IMR-90 (cell line): ENCODE data around the gene PTPRG. TPM values are rescaled to one million over a fixed set of nuclear protein-coding genes. Genes with fewer than 3 reads are reported as not detected.

Experiments
- ATAC-seq: fragments of 200-7000 bp; cut with Tn5 transposase; 2 replicates; pipeline ENCODE4 v1.9.1; 2020; ENCODE audit warnings: low read depth, mild to moderate bottlenecking, moderate library complexity
- BruUV-seq: library from RNA; stranded (reverse); fragments of 400-500 nt; replicated peaks from 2 replicates; lab custom pipeline; 2021; lab: Mats Ljungman, UMichigan
- CTCF ChIA-PET: fragments of 300-600 bp; formaldehyde crosslinking; extraction: SDS; loops from one replicate; lab custom pipeline; 2021; ENCODE audit warnings: antibody characterized with exemption; lab: Yijun Ruan, JAX
- POLR2A ChIA-PET: fragments of 300-600 bp; sonication (Branson Sonifier 250); formaldehyde crosslinking; loops from one replicate; lab custom pipeline; 2022; ENCODE audit warnings: antibody characterized with exemption; ENCODE audit not compliant: unreplicated experiment; lab: Charles Lee
- DNase-seq: peaks from one replicate; pipeline ENCODE4 v3.0.0; 2013
- H2AFZ ChIP-seq: replicated peaks from 2 replicates; pipeline ENCODE3; 2013; ENCODE audit warnings: low read length, mild to moderate bottlenecking; ENCODE audit not compliant: poor library complexity
- H2AK5ac ChIP-seq: 2 replicates; pipeline ENCODE4 v1.6.1; 2013; ENCODE audit warnings: low read depth, low read length, inconsistent platforms
- H2AK9ac ChIP-seq: replicated peaks from 2 replicates; pipeline ENCODE3; 2013; ENCODE audit warnings: mild to moderate bottlenecking, low read depth, low read length, moderate library complexity; ENCODE audit not compliant: poor library complexity
- H2BK120ac ChIP-seq: 2 replicates; pipeline ENCODE4 v1.6.1; 2013; ENCODE audit warnings: low read depth, low read length, inconsistent platforms
- H2BK15ac ChIP-seq: 3 replicates; pipeline ENCODE4 v1.6.1; 2013; ENCODE audit warnings: low read depth, low read length, inconsistent platforms
- H2BK20ac ChIP-seq: 2 replicates; pipeline ENCODE4 v1.6.1; 2013; ENCODE audit warnings: low read depth, mild to moderate bottlenecking, inconsistent platforms, low read length, moderate library complexity
- H2BK5ac ChIP-seq: 2 replicates; pipeline ENCODE4 v1.6.1; 2013; ENCODE audit warnings: mild to moderate bottlenecking, low read depth, low read length, inconsistent platforms; ENCODE audit not compliant: poor library complexity, severe bottlenecking
- H3K14ac ChIP-seq: replicated peaks from 2 replicates; pipeline ENCODE4 v1.6.1; 2013; ENCODE audit warnings: low read depth, low read length, inconsistent platforms
- H3K18ac ChIP-seq: 2 replicates; pipeline ENCODE4 v1.6.1; 2013; ENCODE audit warnings: low read depth, low read length, control low read depth
- H3K23ac ChIP-seq: 2 replicates; pipeline ENCODE4 v1.6.1; 2013; ENCODE audit warnings: low read depth, low read length, inconsistent platforms
- H3K27ac ChIP-seq: 2 replicates; pipeline ENCODE4 v1.5.1; 2013; ENCODE audit warnings: mild to moderate bottlenecking, control low read depth, low read length; ENCODE audit not compliant: insufficient read depth
- H3K27me3 ChIP-seq: 2 replicates; pipeline ENCODE4 v1.6.1; 2013; ENCODE audit warnings: low read length; ENCODE audit not compliant: control insufficient read depth, insufficient read depth
- H3K36me3 ChIP-seq: 2 replicates; pipeline ENCODE4 v1.6.1; 2013; ENCODE audit warnings: low read length, mixed read lengths; ENCODE audit not compliant: control insufficient read depth, insufficient read depth
- H3K4ac ChIP-seq: 2 replicates; pipeline ENCODE4 v1.6.1; 2013; ENCODE audit warnings: low read depth, low read length, inconsistent platforms
- H3K4me1 ChIP-seq: 2 replicates; pipeline ENCODE4 v1.6.1; 2013; ENCODE audit warnings: low read length, mixed read lengths; ENCODE audit not compliant: control insufficient read depth, insufficient read depth
- H3K4me2 ChIP-seq: 2 replicates; pipeline ENCODE4 v1.6.1; 2013; ENCODE audit warnings: low read depth, mild to moderate bottlenecking, control low read depth, low read length, moderate library complexity
- H3K4me3 ChIP-seq: 2 replicates; pipeline ENCODE4 v1.5.1; 2013; ENCODE audit warnings: low read depth, mild to moderate bottlenecking, control low read depth, low read length, moderate library complexity; ENCODE audit not compliant: insufficient read depth
- H3K56ac ChIP-seq: 2 replicates; pipeline ENCODE4 v1.6.1; 2013; ENCODE audit warnings: low read length, inconsistent platforms; ENCODE audit not compliant: insufficient read depth; ENCODE audit errors: extremely low read depth
- H3K79me1 ChIP-seq, 2 experiments: 2 replicates each; pipeline ENCODE4 v1.6.1; 2013; ENCODE audit warnings: low read length in 2 of 2, inconsistent platforms in 1 of 2, low read depth in 1 of 2
- H3K9ac ChIP-seq: 2 replicates; pipeline ENCODE4 v1.6.1; 2013; ENCODE audit warnings: low read depth, low read length, control low read depth
- H3K9me1 ChIP-seq: 2 replicates; pipeline ENCODE4 v1.6.1; 2013; ENCODE audit warnings: low read length, inconsistent platforms; ENCODE audit not compliant: insufficient read depth
- H3K9me3 ChIP-seq: 2 replicates; pipeline ENCODE4 v1.6.1; 2013; ENCODE audit warnings: low read length; ENCODE audit not compliant: control insufficient read depth, insufficient read depth
- H4K20me1 ChIP-seq: 2 replicates; pipeline ENCODE4 v1.6.1; 2013; ENCODE audit warnings: low read length, inconsistent platforms; ENCODE audit not compliant: insufficient read depth
- H4K5ac ChIP-seq: 2 replicates; pipeline ENCODE4 v1.6.1; 2013; ENCODE audit warnings: mild to moderate bottlenecking, low read depth, low read length, control low read depth
- H4K8ac ChIP-seq, 2 experiments: 2 replicates each; pipeline ENCODE4 v1.6.1; 2013; ENCODE audit warnings: low read depth in 2 of 2, low read length in 2 of 2, control low read depth in 1 of 2, inconsistent platforms in 1 of 2
- H4K91ac ChIP-seq: 2 replicates; pipeline ENCODE4 v1.6.1; 2013; ENCODE audit warnings: low read depth, low read length, inconsistent platforms; ENCODE audit not compliant: insufficient read depth
- CEBPB ChIP-seq: IDR thresholded peaks from 2 replicates; pipeline ENCODE4 v1.6.1; 2012; ENCODE audit warnings: low read depth, low read length, improper control_type of control experiment
- MAFK ChIP-seq: IDR thresholded peaks from 2 replicates; pipeline ENCODE4 v1.6.1; 2012; ENCODE audit warnings: low read depth, low read length, improper control_type of control experiment
- RAD21 ChIP-seq: IDR thresholded peaks from 2 replicates; pipeline ENCODE4 v1.6.1; 2012; ENCODE audit warnings: low read length, improper control_type of control experiment
- RCOR1 ChIP-seq: IDR thresholded peaks from 2 replicates; pipeline ENCODE4 v1.6.1; 2012; ENCODE audit warnings: mild to moderate bottlenecking, low read length, improper control_type of control experiment; ENCODE audit not compliant: insufficient replicate concordance
- RFX5 ChIP-seq: IDR thresholded peaks from 2 replicates; pipeline ENCODE4 v1.8.0; 2012; ENCODE audit warnings: low read depth, mild to moderate bottlenecking, low read length, moderate library complexity
- WGBS, 2 experiments: methylation state at CpG; one replicate each; pipeline versions ENCODE4 v1.1.5 to v1.1.7; 2013; ENCODE audit warnings: missing lambda C conversion rate in 2 of 2; ENCODE audit not compliant: insufficient read length in 1 of 2; ENCODE audit errors: extremely low coverage in 2 of 2; 5-methylcytosine and 5-hydroxymethylcytosine counted together
- dilution Hi-C: fragments of 300-500 bp; cut with HindIII; formaldehyde crosslinking; loops from one replicate; pipeline ENCODE4 v1.14.3; 2018; ENCODE audit warnings: low sequenced_read_pairs; ENCODE audit not compliant: unreplicated experiment
- in situ Hi-C: fragments of 300-500 bp; cut with MboI; formaldehyde crosslinking; loops from 3 replicates; pipeline ENCODE4 v1.14.3; 2019; ENCODE audit warnings: low sequenced_read_pairs, inconsistent platforms, mixed read lengths
- intact Hi-C: fragments of 100-400 bp; cut with micrococcal nuclease; formaldehyde crosslinking; loops from 2 replicates; pipeline ENCODE4 v1.10.0; 2022
- polyA plus RNA-seq, 3 experiments: library from polyadenylated mRNA; depleted of rRNA; stranded (reverse); fragments of >200 nt; gene quantifications; 2 replicates each; pipeline ENCODE4 v1.2.3, GENCODE V29; 2012; ENCODE audit warnings: low replicate concordance in 1 of 3
- total RNA-seq: library from RNA; depleted of rRNA; stranded (reverse); fragments of >200 nt; gene quantifications from 2 replicates; pipeline ENCODE4 v1.2.3, GENCODE V29; 2012
- TF ChIP-seq, protein P1 (sequence below): conservative IDR thresholded peaks from 2 replicates; pipeline ENCODE4 v1.5.1; 2012; ENCODE audit warnings: mild to moderate bottlenecking, low read depth, low read length, improper control_type of control experiment

PTPRG gene
- total and polyA plus RNA-seq, 2 of the 4 experiments (the other 2 are of a cell fraction), result 7.7 to 31.0 TPM

DNA sequence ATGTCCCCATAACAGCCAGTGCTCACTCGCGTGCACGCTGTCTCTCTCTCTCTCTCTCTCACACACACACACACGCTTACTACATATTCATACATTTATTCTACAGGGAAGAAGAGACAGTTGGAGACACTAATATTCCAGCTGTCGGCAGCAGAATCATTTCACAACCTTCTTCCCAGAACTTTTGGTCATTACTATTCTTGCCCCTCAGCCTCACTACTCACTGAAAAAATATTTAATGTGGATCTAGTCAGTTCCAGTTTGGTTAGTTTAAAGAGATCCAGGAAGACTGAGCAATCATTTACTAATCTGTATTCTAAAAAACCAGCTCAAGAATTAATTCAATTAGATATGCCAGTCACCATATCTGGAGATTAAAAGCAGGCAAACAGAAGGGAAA, 394.9 kb downstream of the PTPRG start:
- TF ChIP-seq, protein P1, sequence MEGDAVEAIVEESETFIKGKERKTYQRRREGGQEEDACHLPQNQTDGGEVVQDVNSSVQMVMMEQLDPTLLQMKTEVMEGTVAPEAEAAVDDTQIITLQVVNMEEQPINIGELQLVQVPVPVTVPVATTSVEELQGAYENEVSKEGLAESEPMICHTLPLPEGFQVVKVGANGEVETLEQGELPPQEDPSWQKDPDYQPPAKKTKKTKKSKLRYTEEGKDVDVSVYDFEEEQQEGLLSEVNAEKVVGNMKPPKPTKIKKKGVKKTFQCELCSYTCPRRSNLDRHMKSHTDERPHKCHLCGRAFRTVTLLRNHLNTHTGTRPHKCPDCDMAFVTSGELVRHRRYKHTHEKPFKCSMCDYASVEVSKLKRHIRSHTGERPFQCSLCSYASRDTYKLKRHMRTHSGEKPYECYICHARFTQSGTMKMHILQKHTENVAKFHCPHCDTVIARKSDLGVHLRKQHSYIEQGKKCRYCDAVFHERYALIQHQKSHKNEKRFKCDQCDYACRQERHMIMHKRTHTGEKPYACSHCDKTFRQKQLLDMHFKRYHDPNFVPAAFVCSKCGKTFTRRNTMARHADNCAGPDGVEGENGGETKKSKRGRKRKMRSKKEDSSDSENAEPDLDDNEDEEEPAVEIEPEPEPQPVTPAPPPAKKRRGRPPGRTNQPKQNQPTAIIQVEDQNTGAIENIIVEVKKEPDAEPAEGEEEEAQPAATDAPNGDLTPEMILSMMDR, result no peak
- peak; percentile 82 for TF ChIP-seq CEBPB
- no peak for TF ChIP-seq MAFK
- no peak for TF ChIP-seq RAD21
- TF ChIP-seq RFX5, result no peak
- TF ChIP-seq RCOR1, result no peak
- no TSS peak for BruUV-seq
- H4K5ac ChIP-seq, result no peak overlapping the region
- H3K9me3 ChIP-seq, result no peaks in the 10 kb centered on the region
- ATAC-seq, result peak; percentile 82
- H3K9ac ChIP-seq, result no peak overlapping the region
- DNase-seq, result peak; percentile 74
- H2AFZ ChIP-seq, result no peak overlapping the region
- POLR2A ChIA-PET, result no interaction called here
- H3K4me2 ChIP-seq, result peak overlapping the region; percentile 84
- dilution Hi-C loops (no loop called here), in situ Hi-C loops (no loop called here), intact Hi-C loops (loop anchor here (5.0 kb wide), 1 partner anchor 394 kb away; the partner anchor contains the start of gene PTPRG)
- CTCF ChIA-PET, result interaction anchor here (0.8 to 1.3 kb wide), 2 partner anchors 21 to 392 kb away, joined by 3 read pairs; no protein-coding TSS in a partner anchor
- H2AK5ac ChIP-seq, result no peak overlapping the region
- H3K56ac ChIP-seq, result no peak overlapping the region
- 0 out of 2 replicates have a peak overlapping the region, but pooled peaks have one; percentile 39 for H3K23ac ChIP-seq
- no peak overlapping the region for H2BK20ac ChIP-seq
- peak overlapping the region; percentile 60 for H2BK5ac ChIP-seq
- no peak overlapping the region for H3K4me3 ChIP-seq
- no peak overlapping the region; the same call in 1 of the 2 replicates for H3K27ac ChIP-seq
- H2BK15ac ChIP-seq, result no peak overlapping the region
- H3K4ac ChIP-seq, result no peak overlapping the region
- peaks cover 9% of the 10 kb centered on the region; the same call in 1 of the 2 replicates for H3K9me1 ChIP-seq
- no CpG with 5 or more reads among the region's 5 CpGs for WGBS, 2 experiments
- peaks cover 10% of the 10 kb centered on the region for H3K4me1 ChIP-seq
- no peaks in the 10 kb centered on the region for H3K36me3 ChIP-seq
- no peaks in the 10 kb centered on the region for H3K27me3 ChIP-seq
- no peak overlapping the region for H4K8ac ChIP-seq
- no peak overlapping the region for H3K14ac ChIP-seq
- H2AK9ac ChIP-seq, result no peak overlapping the region
- no peak overlapping the region for H3K18ac ChIP-seq
- H2BK120ac ChIP-seq, result no peak overlapping the region
- no peak overlapping the region for H4K91ac ChIP-seq
- peaks cover 12% of the 10 kb centered on the region; the same call in 1 of the 2 replicates for H4K20me1 ChIP-seq
- peaks cover 34 to 52% of the 10 kb centered on the region in 2 experiments for H3K79me1 ChIP-seq
